Ovary (tissue), 3 donors: ENCODE data around the gene SPPL3.

ENCODE experiments used
- CTCF ChIP-seq, 3 donors: fragments of 450-650 bp in 2 of 3; fragments of 200-600 bp in 1 of 3; IDR thresholded peaks; one replicate each; pipeline versions ENCODE4 v1.5.1 to v1.8.0; 2016 to 2022; ENCODE audit warnings: antibody characterized with exemption in 3 of 3, mild to moderate bottlenecking in 1 of 3
- POLR2A ChIP-seq: fragments of 450-650 bp; IDR thresholded peaks from one replicate; pipeline ENCODE4 v1.6.1; 2017; ENCODE audit warnings: antibody characterized with exemption, mild to moderate bottlenecking, moderate library complexity
- donor health status: DM: no; HTN: no; CAD: no.

GRCh38 chr12:120853188-120853587 is 51.0 kb downstream of the SPPL3 start:
- no peak for TF ChIP-seq CTCF (IDR thresholded peaks at IDR 0.05)
- TF ChIP-seq POLR2A: no peak
